LHCN-M2 (cell line): ENCODE measurements around the gene NDUFAF8. TPM values are rescaled to one million over a fixed set of nuclear protein-coding genes. Genes with fewer than 3 reads are reported as not detected.

ENCODE experiments used
- total RNA-seq: library from RNA; depleted of rRNA; stranded (reverse); fragments of >200 nt; gene quantifications from 2 replicates; pipeline ENCODE4 v1.2.3, GENCODE V29; 2014; rRNA removed

Gene NDUFAF8
- total RNA-seq, 1 experiment from 2014 or later = 39.9 TPM

Other genes starting within 250 kb of the NDUFAF8 start
- 14.9 and 16.9 TPM in 2 replicates for gene CHMP6, start 247.5 kb upstream of the NDUFAF8 start, total RNA-seq
- 15.2 and 22.0 TPM in 2 replicates for gene BAIAP2, start 204.2 kb upstream of the NDUFAF8 start, total RNA-seq
- not detected in 2 replicates for gene PVALEF, start 73.8 kb upstream of the NDUFAF8 start, total RNA-seq
- gene AATK, start 73.1 kb upstream of the NDUFAF8 start, total RNA-seq = 0.06 and 0.23 TPM in 2 replicates
- gene CEP131, start 16.4 kb upstream of the NDUFAF8 start, total RNA-seq = 16.4 and 18.6 TPM in 2 replicates
- gene TEPSIN, start 263 bp upstream of the NDUFAF8 start, total RNA-seq = 27.7 and 30.0 TPM in 2 replicates
- 81.5 and 86.4 TPM in 2 replicates for gene SLC38A10, start 56.0 kb downstream of the NDUFAF8 start, total RNA-seq
- 4.9 and 6.6 TPM in 2 replicates for gene BAHCC1, start 156.1 kb downstream of the NDUFAF8 start, total RNA-seq